ACC112 (cell line): ENCODE measurements around the gene BBS9.

Experiments
- H2AFZ ChIP-seq: fragments of 200-600 bp; sonication (generic); one replicate; pipeline ENCODE4 v1.6.0; 2017; ENCODE audit warnings: antibody characterized with exemption, low read length; ENCODE audit not compliant: unreplicated experiment
- H3K27ac ChIP-seq: fragments of 200-600 bp; sonication (generic); 2 replicates; pipeline ENCODE4 v1.5.1; 2014; ENCODE audit warnings: low read depth, mild to moderate bottlenecking, antibody characterized with exemption, low read length, moderate library complexity
- H3K27me3 ChIP-seq: fragments of 200-600 bp; sonication (generic); 2 replicates; pipeline ENCODE4 v1.6.1; 2014; ENCODE audit warnings: mild to moderate bottlenecking, antibody characterized with exemption, low read length, moderate library complexity, mixed read lengths; ENCODE audit not compliant: insufficient read depth
- H3K36me3 ChIP-seq: fragments of 200-600 bp; sonication (generic); 2 replicates; pipeline ENCODE4 v1.6.1; 2016; ENCODE audit warnings: mild to moderate bottlenecking, antibody characterized with exemption, low read length, moderate library complexity, mixed read lengths; ENCODE audit not compliant: insufficient read depth
- H3K4me1 ChIP-seq: fragments of 200-600 bp; sonication (generic); one replicate; pipeline ENCODE4 v1.6.1; 2016; ENCODE audit warnings: low read length, mixed read lengths; ENCODE audit not compliant: insufficient read depth, unreplicated experiment, control insufficient read depth
- H3K4me3 ChIP-seq: fragments of 200-600 bp; sonication (generic); 2 replicates; pipeline ENCODE4 v1.5.1; 2014; ENCODE audit warnings: mild to moderate bottlenecking, low read depth, low read length
- H3K79me2 ChIP-seq: fragments of 200-600 bp; sonication (generic); one replicate; pipeline ENCODE4 v1.6.0; 2016; ENCODE audit warnings: low read length; ENCODE audit not compliant: control insufficient read depth, unreplicated experiment, insufficient read depth

Gene BBS9

GRCh38 chr7:33537104-33537477 is 407.7 kb downstream of the BBS9 start:
- Histone ChIP-seq H3K4me3 (no peak overlapping the region), H3K36me3 (peaks cover 5% of the 10 kb centered on the region; the same call in 1 of the 2 replicates), H3K4me1 (no peaks in the 10 kb centered on the region), H3K27ac (no peak overlapping the region), H2AFZ (no peak overlapping the region), H3K27me3 (no peaks in the 10 kb centered on the region), H3K79me2 (no peaks in the 10 kb centered on the region)

GRCh38 chr7:33539198-33539597 is 409.8 kb downstream of the BBS9 start:
- H2AFZ ChIP-seq: no peak overlapping the region
- H3K4me1 ChIP-seq: no peaks in the 10 kb centered on the region
- H3K27me3 ChIP-seq: no peaks in the 10 kb centered on the region
- H3K27ac ChIP-seq: no peak overlapping the region
- H3K79me2 ChIP-seq: no peaks in the 10 kb centered on the region
- H3K36me3 ChIP-seq: peaks cover 5% of the 10 kb centered on the region; the same call in 1 of the 2 replicates
- no peak overlapping the region for H3K4me3 ChIP-seq

GRCh38 chr7:33539659-33540400 is 410.5 kb downstream of the BBS9 start:
- no peaks in the 10 kb centered on the region for H3K27me3 ChIP-seq
- H3K36me3 ChIP-seq: peaks cover 5% of the 10 kb centered on the region; the same call in 1 of the 2 replicates
- no peak overlapping the region for H3K27ac ChIP-seq
- no peaks in the 10 kb centered on the region for H3K79me2 ChIP-seq
- no peak overlapping the region for H2AFZ ChIP-seq
- H3K4me3 ChIP-seq: no peak overlapping the region
- no peaks in the 10 kb centered on the region for H3K4me1 ChIP-seq

GRCh38 chr7:33547880-33548279 is 418.5 kb downstream of the BBS9 start:
- no peak overlapping the region for H2AFZ ChIP-seq
- H3K4me1 ChIP-seq: no peaks in the 10 kb centered on the region
- no peaks in the 10 kb centered on the region for H3K27me3 ChIP-seq
- no peak overlapping the region for H3K27ac ChIP-seq
- no peaks in the 10 kb centered on the region for H3K79me2 ChIP-seq
- H3K36me3 ChIP-seq: no peaks in the 10 kb centered on the region
- H3K4me3 ChIP-seq: no peak overlapping the region

- Histone ChIP-seq H3K4me1 (no peaks in the 10 kb centered on the region), H3K27me3 (no peaks in the 10 kb centered on the region), H3K79me2 (no peaks in the 10 kb centered on the region), H3K27ac (no peak overlapping the region), H3K36me3 (no peaks in the 10 kb centered on the region), H2AFZ (no peak overlapping the region), H3K4me3 (no peak overlapping the region)
Measured at GRCh38 chr7:33550363-33550762, 421.0 kb downstream of the BBS9 start.

GRCh38 chr7:33550979-33551378 is 421.6 kb downstream of the BBS9 start:
- Histone ChIP-seq H3K4me1 (no peaks in the 10 kb centered on the region), H3K27ac (no peak overlapping the region), H3K79me2 (no peaks in the 10 kb centered on the region), H3K27me3 (no peaks in the 10 kb centered on the region), H2AFZ (no peak overlapping the region), H3K4me3 (no peak overlapping the region), H3K36me3 (no peaks in the 10 kb centered on the region)

- no peak overlapping the region for H3K4me3 ChIP-seq
- H3K36me3 ChIP-seq: no peaks in the 10 kb centered on the region
- no peaks in the 10 kb centered on the region for H3K79me2 ChIP-seq
- H3K4me1 ChIP-seq: no peaks in the 10 kb centered on the region
- H3K27ac ChIP-seq: no peak overlapping the region
- H2AFZ ChIP-seq: no peak overlapping the region
- no peaks in the 10 kb centered on the region for H3K27me3 ChIP-seq
Measured at GRCh38 chr7:33554046-33554445, 424.7 kb downstream of the BBS9 start.

- Histone ChIP-seq H3K4me3 (no peak overlapping the region), H3K27me3 (no peaks in the 10 kb centered on the region)
Measured at GRCh38 chr7:33554576-33554975, 425.2 kb downstream of the BBS9 start.

GRCh38 chr7:33556472-33556871 is 427.1 kb downstream of the BBS9 start:
- Histone ChIP-seq H3K27me3 (no peaks in the 10 kb centered on the region), H3K79me2 (no peaks in the 10 kb centered on the region), H3K4me3 (no peak overlapping the region), H2AFZ (no peak overlapping the region), H3K36me3 (no peaks in the 10 kb centered on the region), H3K27ac (no peak overlapping the region), H3K4me1 (no peaks in the 10 kb centered on the region)

More at GRCh38 chr7:33554576-33554975, 425.2 kb downstream of the BBS9 start:
- H2AFZ ChIP-seq: no peak overlapping the region
- no peaks in the 10 kb centered on the region for H3K79me2 ChIP-seq
- H3K36me3 ChIP-seq: no peaks in the 10 kb centered on the region
- H3K4me1 ChIP-seq: no peaks in the 10 kb centered on the region
- H3K27ac ChIP-seq: no peak overlapping the region

- Histone ChIP-seq H2AFZ (no peak overlapping the region), H3K36me3 (no peaks in the 10 kb centered on the region), H3K4me1 (no peaks in the 10 kb centered on the region), H3K4me3 (no peak overlapping the region), H3K27me3 (no peaks in the 10 kb centered on the region), H3K27ac (no peak overlapping the region), H3K79me2 (no peaks in the 10 kb centered on the region)
Measured at GRCh38 chr7:33558549-33559323, 429.4 kb downstream of the BBS9 start.

GRCh38 chr7:33559324-33559710 is 430.0 kb downstream of the BBS9 start:
- H3K4me3 ChIP-seq: no peak overlapping the region
- H3K36me3 ChIP-seq: no peaks in the 10 kb centered on the region
- H3K79me2 ChIP-seq: no peaks in the 10 kb centered on the region
- H3K4me1 ChIP-seq: no peaks in the 10 kb centered on the region
- H2AFZ ChIP-seq: no peak overlapping the region
- H3K27me3 ChIP-seq: no peaks in the 10 kb centered on the region
- H3K27ac ChIP-seq: no peak overlapping the region
